Lung (tissue), 12 donors: Measurements from ENCODE around the gene TRMT2A. TPM values are rescaled to one million over a fixed set of nuclear protein-coding genes. Genes with fewer than 3 reads are reported as not detected.

Experiments used
- ATAC-seq: fragments of 200-7000 bp; cut with Tn5 transposase; one replicate; pipeline ENCODE4 v1.9.1; 2020; ENCODE audit warnings: moderate number of reproducible peaks; ENCODE audit not compliant: insufficient read depth, low FRiP score
- DNase-seq, 3 donors: peaks; one replicate each; pipeline ENCODE4 v3.0.0-alpha.2; 2013 to 2017
- H3K27ac ChIP-seq, 2 donors: one replicate each; pipeline ENCODE4 v1.5.1; 2013; ENCODE audit warnings: mild to moderate bottlenecking in 2 of 2, moderate library complexity in 2 of 2, control low read depth in 1 of 2, inconsistent platforms in 1 of 2, low read depth in 1 of 2, low read length in 1 of 2
- H3K27me3 ChIP-seq, 3 donors: one replicate each; pipeline ENCODE4 v1.5.1; 2013; ENCODE audit warnings: low read length in 2 of 3; ENCODE audit not compliant: control insufficient read depth in 3 of 3, insufficient read depth in 3 of 3
- H3K36me3 ChIP-seq, 4 donors: one replicate each; pipeline ENCODE4 v1.5.1; 2013; ENCODE audit warnings: low read length in 4 of 4, mild to moderate bottlenecking in 1 of 4, moderate library complexity in 1 of 4; ENCODE audit not compliant: control insufficient read depth in 4 of 4, insufficient read depth in 4 of 4
- H3K4me1 ChIP-seq, 5 donors: one replicate each; pipeline ENCODE4 v1.5.1; 2013; ENCODE audit warnings: low read length in 5 of 5, mild to moderate bottlenecking in 2 of 5, moderate library complexity in 1 of 5; ENCODE audit not compliant: control insufficient read depth in 5 of 5, insufficient read depth in 5 of 5
- H3K4me3 ChIP-seq: one replicate; pipeline ENCODE4 v1.5.1; 2013; ENCODE audit warnings: mild to moderate bottlenecking, control low read depth, moderate library complexity
- H3K9ac ChIP-seq, 2 donors: one replicate each; pipeline ENCODE4 v1.5.1; 2013; ENCODE audit warnings: low read length in 2 of 2, control low read depth in 1 of 2; ENCODE audit not compliant: insufficient read depth in 1 of 2
- H3K9me3 ChIP-seq, 4 donors: one replicate each; pipeline ENCODE4 v1.5.1; 2013; ENCODE audit warnings: low read length in 3 of 4, mild to moderate bottlenecking in 1 of 4, moderate library complexity in 1 of 4; ENCODE audit not compliant: control insufficient read depth in 4 of 4, insufficient read depth in 3 of 4
- WGBS, 2 donors: extraction: QIAGEN DNeasy Blood & Tissue Kit; methylation state at CpG; one replicate each; pipeline ENCODE4 v1.1.7; 2013; 5-methylcytosine and 5-hydroxymethylcytosine counted together
- polyA plus RNA-seq, 2 donors: library from polyadenylated mRNA; stranded (reverse); fragments of 200-250 nt; gene quantifications; one replicate each; pipeline ENCODE4 v1.2.1, GENCODE V29; 2013
- total RNA-seq, 2 donors: library from RNA; depleted of rRNA in 1 of 2; stranded (reverse); fragments of >200 nt in 1 of 2; gene quantifications; one replicate each; pipeline ENCODE4 v1.2.1, GENCODE V29; 2014 to 2021
- TF ChIP-seq, protein P1 (sequence below): IDR thresholded peaks from 2 replicates; pipeline ENCODE4 v1.5.1; 2012; ENCODE audit warnings: mild to moderate bottlenecking; ENCODE audit errors: control extremely low read depth, extremely low read depth
- donor health status: control.
- donor health status: control.
- donor health status: Bipolar disorder and iron deficiency.
- donor health status: healthy.
- donor health status: DM: yes; HTN: yes; CAD: no.

Gene TRMT2A
- total and polyA plus RNA-seq, 4 donors = 37.5 to 71.1 (median 55.4) TPM

DNA sequence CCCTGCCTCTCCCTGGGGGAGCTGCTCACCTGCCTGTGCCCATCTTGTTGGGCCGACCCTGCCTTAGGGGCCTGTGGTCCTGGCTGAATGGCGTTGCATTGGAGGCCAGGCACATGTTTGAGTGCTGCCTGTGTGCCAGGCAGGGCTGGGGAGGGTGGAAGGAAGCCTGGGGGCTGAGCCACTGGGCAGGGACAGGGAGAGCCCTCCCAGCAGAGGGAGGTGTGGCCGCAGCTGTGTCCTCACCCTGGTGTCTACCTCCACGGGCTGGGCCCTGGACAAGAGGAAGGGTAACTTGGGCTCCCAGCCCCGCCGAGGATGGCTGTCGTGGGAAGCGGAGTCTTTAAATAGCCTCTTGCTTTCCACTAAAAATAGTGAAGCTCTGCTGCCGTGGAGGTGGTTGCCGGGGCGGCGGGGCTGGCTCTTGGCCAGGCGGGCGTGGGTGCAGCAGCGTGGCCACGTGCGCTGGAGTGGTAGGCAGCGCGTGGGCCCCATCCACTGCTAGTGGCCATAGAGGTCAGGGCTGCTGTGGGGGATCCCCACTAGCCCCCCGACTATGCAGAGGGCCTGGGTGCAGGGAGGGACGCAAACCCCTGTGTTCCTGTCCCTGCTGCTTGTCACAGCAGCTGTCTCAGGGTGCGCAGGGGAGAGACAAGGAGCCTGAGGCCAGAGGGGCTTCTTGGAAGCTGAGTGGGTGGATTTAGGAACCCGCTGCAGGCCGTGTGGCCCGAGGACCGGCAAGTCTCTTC, 20.8 kb upstream of the TRMT2A start:
- Histone ChIP-seq H3K4me1 (peaks cover 0 to 40% (median 10%) of the 10 kb centered on the region in 5 donors), H3K9ac (no peak overlapping the region), H3K4me3 (no peak overlapping the region), H3K27ac (peak overlapping the region; percentile 7 to 18), H3K9me3 (no peaks in the 10 kb centered on the region), H3K27me3 (no peaks in the 10 kb centered on the region), H3K36me3 (peaks cover 0 to 33% (median 0%) of the 10 kb centered on the region in 4 donors)
- 36 to 47% methylated on average over 26 of the region's 26 CpGs for WGBS, 2 donors
- TF ChIP-seq, protein P1, sequence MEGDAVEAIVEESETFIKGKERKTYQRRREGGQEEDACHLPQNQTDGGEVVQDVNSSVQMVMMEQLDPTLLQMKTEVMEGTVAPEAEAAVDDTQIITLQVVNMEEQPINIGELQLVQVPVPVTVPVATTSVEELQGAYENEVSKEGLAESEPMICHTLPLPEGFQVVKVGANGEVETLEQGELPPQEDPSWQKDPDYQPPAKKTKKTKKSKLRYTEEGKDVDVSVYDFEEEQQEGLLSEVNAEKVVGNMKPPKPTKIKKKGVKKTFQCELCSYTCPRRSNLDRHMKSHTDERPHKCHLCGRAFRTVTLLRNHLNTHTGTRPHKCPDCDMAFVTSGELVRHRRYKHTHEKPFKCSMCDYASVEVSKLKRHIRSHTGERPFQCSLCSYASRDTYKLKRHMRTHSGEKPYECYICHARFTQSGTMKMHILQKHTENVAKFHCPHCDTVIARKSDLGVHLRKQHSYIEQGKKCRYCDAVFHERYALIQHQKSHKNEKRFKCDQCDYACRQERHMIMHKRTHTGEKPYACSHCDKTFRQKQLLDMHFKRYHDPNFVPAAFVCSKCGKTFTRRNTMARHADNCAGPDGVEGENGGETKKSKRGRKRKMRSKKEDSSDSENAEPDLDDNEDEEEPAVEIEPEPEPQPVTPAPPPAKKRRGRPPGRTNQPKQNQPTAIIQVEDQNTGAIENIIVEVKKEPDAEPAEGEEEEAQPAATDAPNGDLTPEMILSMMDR = no peak
- ATAC-seq (no peak), DNase-seq (no peak)

GRCh38 chr22:20137113-20137512, 20.1 kb upstream of the TRMT2A start:
- DNase-seq = no peak
- Histone ChIP-seq H3K27me3 (no peaks in the 10 kb centered on the region), H3K36me3 (peaks cover 0 to 28% (median 0%) of the 10 kb centered on the region in 4 donors), H3K4me3 (no peak overlapping the region), H3K9me3 (no peaks in the 10 kb centered on the region), H3K27ac (no peak overlapping the region), H3K9ac (no peak overlapping the region), H3K4me1 (peaks cover 0 to 44% (median 17%) of the 10 kb centered on the region in 5 donors)
- 88% methylated on average over 13 of the region's 13 CpGs for WGBS, 2 donors
- ATAC-seq = no peak
- TF ChIP-seq, protein P1 = no peak

DNA sequence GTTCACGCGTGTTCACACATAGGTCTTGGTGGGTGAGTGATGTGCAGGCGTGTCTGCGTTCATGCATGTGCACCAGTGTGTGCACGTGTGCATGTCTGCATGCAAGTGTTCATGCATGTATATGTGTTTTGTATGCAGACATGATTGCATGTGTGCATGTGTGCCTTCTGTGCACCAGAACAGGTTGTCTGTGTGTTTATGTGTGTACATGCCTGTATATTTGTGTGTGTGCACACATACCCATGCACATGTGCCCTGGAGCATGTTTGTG, 19.5 kb upstream of the TRMT2A start:
- WGBS, 2 donors = 95 to 97% methylated on average over 5 of the region's 5 CpGs
- Histone ChIP-seq H3K4me3 (no peak overlapping the region), H3K4me1 (peaks cover 0 to 44% (median 17%) of the 10 kb centered on the region in 5 donors), H3K27ac (no peak overlapping the region), H3K9ac (no peak overlapping the region), H3K27me3 (no peaks in the 10 kb centered on the region), H3K36me3 (peaks cover 0 to 24% (median 0%) of the 10 kb centered on the region in 4 donors), H3K9me3 (no peaks in the 10 kb centered on the region)
- no peak for ATAC-seq
- TF ChIP-seq, protein P1 = no peak
- DNase-seq = no peak
